Measurements from ENCODE around the gene ST14. TPM values are rescaled to one million over a fixed set of nuclear protein-coding genes. Genes with fewer than 3 reads are reported as not detected.

The ST14 gene
- total RNA-seq, 1 experiment from 2014 or later: 33.9 TPM

GRCh38 chr11:130110339-130111108 is 49.1 kb upstream of the ST14 start:
- Mint-ChIP-seq H3K9me3 (peaks cover 9% of the 10 kb centered on the region), H3K27me3 (ENCODE audit: low read depth) (no peaks in the 10 kb centered on the region), H3K36me3 (peaks cover 48% of the 10 kb centered on the region), H3K27ac (0 out of 2 replicates have a peak overlapping the region, but pooled peaks have one; percentile 16), H3K4me1 (peaks cover 26% of the 10 kb centered on the region), H3K4me3 (no peak overlapping the region)
- ChIA-PET POLR2A (no interaction called here), CTCF (no interaction called here)
- no peak for ATAC-seq
- DNase-seq (ENCODE audit: low spot score): no peak
- TF ChIP-seq ZNF425 (CRISPR knock-in tag; conservative IDR thresholded peaks at IDR 0.05) (no peak), SOX15 (CRISPR knock-in tag; IDR thresholded peaks at IDR 0.05) (no peak), E2F5 (CRISPR knock-in tag; IDR thresholded peaks at IDR 0.05) (no peak), ATF1 (CRISPR knock-in tag; IDR thresholded peaks at IDR 0.05) (no peak), USF2 (CRISPR knock-in tag; IDR thresholded peaks at IDR 0.05) (no peak), ERG (CRISPR knock-in tag; IDR thresholded peaks at IDR 0.05) (no peak), NR3C1 (CRISPR knock-in tag; conservative IDR thresholded peaks at IDR 0.05; ENCODE audit: low read depth) (no peak), SP1 (CRISPR knock-in tag; conservative IDR thresholded peaks at IDR 0.05) (no peak), ETV6 (CRISPR knock-in tag; IDR thresholded peaks at IDR 0.05) (no peak), PREB (CRISPR knock-in tag; IDR thresholded peaks at IDR 0.05; ENCODE audit: borderline replicate concordance) (no peak), ZNF232 (CRISPR knock-in tag; IDR thresholded peaks at IDR 0.05) (no peak), E2F4 (CRISPR knock-in tag; IDR thresholded peaks at IDR 0.05; ENCODE audit: borderline replicate concordance, low read depth) (no peak), TP53 (CRISPR knock-in tag; IDR thresholded peaks at IDR 0.05) (no peak), HMGA2 (CRISPR knock-in tag; IDR thresholded peaks at IDR 0.05) (no peak), TCF7 (CRISPR knock-in tag; IDR thresholded peaks at IDR 0.05; ENCODE audit: low read depth) (no peak), NFE2L1 (CRISPR knock-in tag; IDR thresholded peaks at IDR 0.05) (no peak)
